GM20431 (cell line): Measurements from ENCODE around the gene CLIC3.

Source experiments
- in situ Hi-C: fragments of 300-500 bp; cut with MseI, MboI; formaldehyde crosslinking; loops from one replicate; pipeline ENCODE4 v1.15.0; 2020; ENCODE audit warnings: low sequenced_read_pairs; ENCODE audit not compliant: unreplicated experiment

The CLIC3 gene

GRCh38 chr9:136984464-136985026 is 11.8 kb downstream of the CLIC3 start:
- in situ Hi-C loops = no loop called here

DNA sequence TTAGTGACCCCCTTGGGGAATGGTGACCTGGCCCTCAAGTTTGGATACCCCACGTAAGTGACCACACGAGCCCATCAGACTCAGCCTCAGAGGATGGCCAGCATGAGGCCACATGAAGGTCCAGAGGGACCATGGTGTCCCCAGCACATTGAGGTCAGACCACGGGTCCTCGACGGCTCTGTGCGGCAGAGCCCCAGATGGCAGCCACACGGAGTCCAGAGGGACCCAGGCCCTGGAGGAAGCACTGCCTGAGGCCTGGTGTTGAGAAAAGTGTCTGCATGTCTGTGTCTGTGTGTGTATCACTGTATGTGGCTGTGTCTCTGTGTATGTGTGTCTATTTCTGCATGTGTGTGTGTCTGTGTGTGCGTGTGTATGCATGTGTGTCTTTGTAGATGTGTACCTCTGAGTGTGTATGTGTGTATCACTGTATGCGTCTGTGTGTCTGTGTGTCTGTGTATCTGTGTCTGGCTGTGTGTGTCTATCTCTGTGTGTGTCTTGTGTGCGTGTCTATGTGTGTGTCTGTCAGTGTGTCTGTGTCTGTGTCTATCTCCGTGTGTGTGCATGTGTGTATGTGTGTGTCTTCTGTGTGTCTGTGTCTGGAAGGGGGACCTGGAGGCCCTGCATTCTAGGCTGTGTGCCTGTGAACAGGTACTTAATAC is 12.6 kb downstream of the CLIC3 start:
- in situ Hi-C loops = no loop called here

DNA sequence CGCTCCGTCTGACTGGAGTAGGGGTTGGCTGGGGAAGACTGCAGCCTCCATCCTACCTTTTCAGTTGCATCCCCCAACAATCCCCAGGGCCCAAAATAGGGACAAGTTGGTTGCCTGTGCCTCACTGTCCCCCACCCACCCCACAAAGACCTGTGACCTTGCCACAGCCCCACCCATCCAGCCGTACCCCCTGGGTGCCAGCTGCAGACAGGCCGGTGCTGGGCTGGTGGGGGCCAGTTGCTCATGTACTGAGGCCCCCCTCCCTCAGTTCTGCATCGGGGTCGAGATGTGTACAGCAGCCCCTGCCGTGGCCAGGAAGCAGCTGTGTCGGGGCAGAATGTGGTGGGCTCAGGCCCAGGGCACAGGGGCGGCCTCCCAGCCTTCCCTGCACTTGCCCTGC is 13.2 kb downstream of the CLIC3 start:
- in situ Hi-C loops = no loop called here

GRCh38 chr9:136982232-136983051 is 13.9 kb downstream of the CLIC3 start, which contains the start of gene LCNL1:
TSS of gene LCNL1 (plus strand) at chr9:136982993. CDS start at chr9:136983587, 594 bp downstream.
- in situ Hi-C loops = no loop called here

DNA sequence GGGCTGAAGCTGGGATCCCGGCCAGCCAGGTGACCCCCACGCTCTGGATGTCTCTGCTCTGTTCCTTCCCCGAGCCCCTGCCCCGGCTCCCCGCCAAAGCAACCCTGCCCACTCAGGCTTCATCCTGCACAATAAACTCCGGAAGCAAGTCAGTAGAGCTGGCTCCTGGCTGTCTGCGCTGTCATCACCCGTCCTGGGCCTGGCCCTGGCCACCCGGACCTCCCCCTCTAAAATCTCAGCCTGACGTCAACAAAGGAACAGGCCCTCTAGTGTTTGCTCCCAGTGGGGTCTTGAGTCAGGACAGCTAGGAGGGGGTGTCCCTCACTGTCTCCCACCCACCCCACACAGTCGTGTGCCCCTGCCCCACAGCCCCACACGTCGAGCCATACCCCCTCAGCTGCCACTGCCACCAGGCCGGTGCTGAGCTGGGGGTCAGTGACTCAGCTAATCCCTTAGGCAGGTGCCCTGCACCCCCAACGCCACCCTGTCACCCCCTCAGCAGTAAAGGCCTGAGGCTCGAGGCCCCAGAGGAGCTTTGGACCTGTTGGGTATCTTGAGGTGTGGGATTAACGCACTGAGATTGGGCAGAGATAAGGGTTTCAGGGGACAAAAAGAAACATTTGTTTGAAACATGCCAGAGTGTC is 14.7 kb downstream of the CLIC3 start:
- in situ Hi-C loops = no loop called here

GRCh38 chr9:136980669-136981478 is 15.5 kb downstream of the CLIC3 start:
- in situ Hi-C loops = no loop called here

- in situ Hi-C loops = no loop called here
Measured at GRCh38 chr9:136979769-136980587, 16.4 kb downstream of the CLIC3 start.

- in situ Hi-C loops = no loop called here
Measured at GRCh38 chr9:136978865-136979544, 17.4 kb downstream of the CLIC3 start.

DNA sequence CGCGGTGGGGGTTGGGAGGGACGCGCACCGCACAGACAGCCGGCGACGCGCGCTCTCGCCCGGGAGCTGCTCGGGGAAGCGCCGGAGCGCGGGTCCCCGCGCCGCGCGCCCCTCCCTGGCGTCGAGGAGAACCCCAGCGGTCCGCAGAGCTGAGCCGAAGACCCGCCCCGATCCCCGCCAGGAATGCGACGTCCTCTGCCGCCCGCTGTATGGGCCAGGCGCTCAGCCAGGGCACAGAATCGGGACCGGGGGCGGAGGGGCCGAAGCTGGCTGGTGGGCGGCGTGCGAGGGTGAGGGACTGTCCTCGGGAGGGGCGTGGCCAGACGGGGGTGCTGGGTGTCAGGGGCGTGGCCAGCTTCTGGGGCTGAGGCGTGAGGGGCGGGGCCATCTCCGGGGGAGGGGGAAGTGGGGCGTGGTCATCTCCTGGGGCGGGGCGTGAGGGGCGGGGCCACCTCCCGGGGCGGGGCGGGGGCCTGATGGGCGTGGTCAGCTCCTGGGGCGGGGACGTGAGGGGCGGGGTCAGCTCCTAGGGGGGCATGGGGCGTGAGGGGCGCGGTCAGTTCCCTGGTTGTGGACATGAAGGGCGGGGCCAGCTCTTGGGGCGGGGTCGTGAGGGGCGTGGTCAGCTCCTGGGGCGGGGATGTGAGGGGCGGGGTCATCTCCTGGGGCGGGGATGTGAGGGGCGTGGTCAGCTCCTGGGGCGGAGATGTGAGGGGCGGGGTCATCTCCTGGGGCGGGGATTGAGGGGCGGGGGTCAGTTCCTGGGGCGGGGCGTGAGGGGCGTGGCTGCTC is 18.1 kb downstream of the CLIC3 start:
- in situ Hi-C loops = no loop called here

DNA sequence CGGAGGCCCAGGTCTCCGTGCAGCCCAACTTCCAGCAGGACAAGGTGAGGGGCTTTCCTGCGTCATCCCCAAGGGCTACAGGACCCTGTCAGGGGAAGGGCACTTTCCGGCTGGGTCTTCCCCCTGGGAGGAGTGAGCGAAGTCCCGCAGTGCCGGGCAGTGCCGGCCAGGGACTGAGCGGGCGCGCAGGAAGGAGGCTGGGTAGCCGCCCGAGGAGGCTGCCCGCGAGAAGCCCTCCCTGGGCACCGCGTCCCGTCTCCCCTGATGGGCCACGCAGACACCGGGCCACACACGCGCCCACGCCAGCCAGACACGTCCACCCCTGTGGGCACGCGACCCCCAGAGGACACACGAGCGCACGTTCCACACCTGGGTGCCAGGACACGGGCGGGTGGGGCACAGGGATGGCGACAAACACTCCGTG is 18.7 kb downstream of the CLIC3 start:
- in situ Hi-C loops = no loop called here

DNA sequence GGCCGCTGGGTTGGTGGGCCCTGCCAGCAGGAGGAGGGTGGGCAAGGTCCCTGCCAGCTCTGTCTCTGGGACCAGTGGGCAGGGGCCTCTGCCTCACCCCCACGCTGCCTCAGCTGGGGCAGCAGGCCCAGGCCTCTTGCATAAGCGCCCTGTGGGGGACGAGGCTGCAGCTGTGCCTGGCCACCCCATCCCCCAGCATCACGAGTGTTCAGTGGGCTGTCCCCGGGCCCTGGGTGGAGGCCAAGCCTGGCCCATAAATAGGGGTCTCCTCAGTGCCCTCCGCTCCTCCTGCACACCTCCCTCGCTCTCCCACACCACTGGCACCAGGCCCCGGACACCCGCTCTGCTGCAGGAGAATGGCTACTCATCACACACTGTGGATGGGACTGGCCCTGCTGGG is 19.1 kb downstream of the CLIC3 start, which contains the start of gene PTGDS:
Gene PTGDS, plus strand, starts transcription at position 282 of the 400 bp plus-strand sequence. Its CDS starts 75 bp downstream, at position 357.
- in situ Hi-C loops = no loop called here

DNA sequence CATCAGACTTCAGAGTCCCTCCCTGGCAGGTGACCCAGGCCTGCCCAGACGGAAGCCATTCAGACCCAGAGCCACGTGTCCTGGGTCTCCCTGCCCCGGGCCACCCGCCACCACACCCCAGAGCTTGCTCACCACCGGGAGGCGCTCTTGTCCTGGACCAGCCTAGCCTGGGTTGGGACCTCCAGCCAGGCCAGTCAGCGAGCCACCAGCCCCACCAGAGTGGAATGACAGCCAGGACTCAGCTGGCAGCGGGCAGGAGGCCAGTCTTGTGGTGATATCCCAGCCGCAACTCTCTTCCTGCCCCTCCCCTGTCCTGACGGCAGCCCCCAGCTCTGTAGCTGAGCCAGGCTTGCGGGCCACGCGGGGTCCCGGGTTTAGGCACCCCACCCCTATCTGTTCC is 20.7 kb downstream of the CLIC3 start:
- in situ Hi-C loops = no loop called here

- in situ Hi-C loops = no loop called here
Measured at GRCh38 chr9:136974817-136975535, 21.4 kb downstream of the CLIC3 start.

GRCh38 chr9:136973618-136974617 is 22.4 kb downstream of the CLIC3 start:
- in situ Hi-C loops = no loop called here

DNA sequence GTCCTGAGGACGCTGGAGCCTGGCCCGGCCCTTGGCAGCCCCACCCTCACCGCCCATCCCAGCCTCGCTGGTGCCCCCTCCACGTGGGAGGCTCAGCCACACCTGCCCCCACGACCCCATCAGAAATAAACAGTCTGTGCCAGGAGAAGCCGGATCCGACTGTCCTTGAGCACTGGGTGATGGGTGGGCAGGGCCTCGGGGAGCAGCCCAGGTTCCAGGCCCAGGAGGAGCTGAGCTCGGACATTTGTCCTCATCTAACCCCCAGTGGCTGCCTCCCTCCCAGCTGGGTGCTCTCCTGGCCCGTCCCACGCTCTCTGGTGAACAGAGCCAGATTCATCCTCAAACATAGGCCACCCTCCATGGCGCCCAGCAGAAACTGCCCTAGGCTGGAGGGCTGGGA is 23.6 kb downstream of the CLIC3 start:
- in situ Hi-C loops = no loop called here

DNA sequence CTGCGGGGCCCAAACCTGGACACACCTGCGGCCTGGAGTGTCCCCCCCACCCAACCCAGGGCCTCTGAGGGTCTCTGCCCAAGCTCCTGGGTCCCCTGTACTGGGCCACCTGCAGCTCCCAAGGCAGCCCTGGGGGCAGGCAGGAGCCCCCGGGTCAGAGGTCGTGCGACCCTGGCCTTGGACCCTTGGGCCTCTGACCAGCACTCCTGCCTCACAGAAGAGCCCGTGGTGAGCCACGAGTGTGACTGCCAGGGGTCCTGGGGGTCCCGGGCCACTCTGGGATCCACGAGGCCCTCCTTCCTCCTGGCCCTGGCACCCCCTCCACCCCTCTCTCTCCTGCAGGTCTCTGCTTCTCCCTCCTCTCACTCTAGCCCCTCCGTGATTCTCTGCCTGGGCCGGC is 24.0 kb downstream of the CLIC3 start:
- in situ Hi-C loops = no loop called here
